ENCODE results near the gene FARS2.

Gene FARS2

DNA sequence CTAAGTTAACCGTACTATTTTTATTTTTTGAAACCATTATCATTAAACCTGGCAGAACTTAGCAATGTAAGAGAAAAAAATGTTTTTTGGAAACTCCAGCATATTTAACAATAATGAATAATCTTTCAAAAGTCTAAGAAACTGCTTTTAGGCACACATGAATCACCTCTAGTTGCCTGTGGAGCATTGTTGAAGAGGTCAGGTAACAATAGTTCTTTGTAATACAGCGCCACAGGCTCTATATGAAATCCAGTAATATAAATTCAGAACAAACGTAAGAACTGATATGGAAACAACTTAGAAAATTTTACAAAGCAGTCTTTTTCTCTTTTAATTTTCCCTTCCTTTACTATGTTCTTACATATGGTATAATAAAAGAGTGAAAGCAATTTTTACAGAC is 10.9 kb upstream of the FARS2 start:
- DNase-seq: no peak

- no peak for DNase-seq
Measured at GRCh38 chr6:5250911-5251310, 10.4 kb upstream of the FARS2 start.

DNA sequence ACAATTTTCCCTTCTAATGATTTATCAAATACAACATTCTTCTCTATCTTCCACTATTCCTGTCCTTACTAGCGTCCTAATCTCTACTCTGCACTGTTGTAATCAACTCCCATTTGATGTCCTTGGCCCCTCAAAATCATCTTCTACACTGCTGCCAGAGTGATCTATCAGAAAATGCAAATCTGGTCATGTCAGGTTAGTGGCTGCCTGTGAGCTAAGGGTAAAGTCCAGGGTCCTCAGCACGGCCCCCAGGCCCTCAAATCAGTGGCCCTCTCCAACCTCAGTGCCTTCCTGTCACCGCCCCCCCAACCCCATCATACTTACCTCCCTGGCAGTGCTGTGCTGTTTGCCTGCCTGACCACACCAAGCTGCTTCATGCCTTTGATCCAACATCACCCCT is 4.4 kb upstream of the FARS2 start:
- DNase-seq: no peak

DNA sequence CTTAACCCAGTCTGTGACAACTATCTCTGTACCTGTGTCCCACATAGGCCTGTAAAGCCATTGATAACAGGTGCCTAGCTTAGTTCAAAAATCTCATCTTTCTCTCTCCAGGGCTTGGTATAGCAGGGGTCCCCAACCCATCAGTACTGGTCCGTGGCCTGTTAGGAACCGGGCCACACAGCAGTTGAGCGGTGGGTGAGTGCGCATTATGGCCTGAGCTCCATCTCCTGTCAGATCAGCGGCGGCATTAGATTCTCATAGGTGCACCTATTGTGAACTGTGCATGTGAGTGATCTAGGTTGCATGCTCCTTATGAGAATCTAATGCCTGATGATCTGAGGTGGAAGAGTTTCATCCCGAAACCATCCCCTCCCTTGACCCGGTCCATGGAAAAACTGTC is 3.9 kb upstream of the FARS2 start:
- no peak for DNase-seq

- no peak for DNase-seq
Measured at GRCh38 chr6:5259428-5259827, 1.9 kb upstream of the FARS2 start.

GRCh38 chr6:5260111-5260620 is 1.1 kb upstream of the FARS2 start:
- DNase-seq: peak; percentile 48

DNA sequence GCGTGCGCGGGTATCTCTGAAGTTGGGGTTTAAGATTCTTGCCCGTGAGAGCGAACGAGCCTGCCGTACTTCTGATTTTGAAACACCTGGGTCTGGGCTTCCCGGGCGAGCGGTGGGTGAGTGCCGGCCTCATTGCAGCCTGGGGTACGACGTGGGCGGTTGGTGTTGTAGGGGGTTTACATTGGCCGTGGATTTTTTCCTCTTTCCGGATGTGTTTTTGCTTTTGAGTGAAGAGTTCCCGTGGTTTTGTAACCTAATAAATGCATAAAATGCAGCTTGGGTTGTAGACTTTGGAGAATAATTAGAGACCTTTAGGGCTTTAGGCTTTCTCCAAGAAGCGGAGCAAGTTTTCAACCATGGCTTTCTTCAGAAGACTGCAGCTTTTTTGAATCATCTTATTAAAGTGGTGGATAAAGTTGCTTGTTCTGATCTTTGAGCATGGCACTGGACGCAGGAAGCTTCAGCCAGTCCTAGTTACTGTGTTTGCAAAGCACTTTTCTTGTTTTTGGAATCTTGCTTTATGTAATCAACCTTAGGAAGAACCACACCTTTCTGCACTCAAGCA is 314 bp downstream of the FARS2 start:
- DNase-seq: no peak

DNA sequence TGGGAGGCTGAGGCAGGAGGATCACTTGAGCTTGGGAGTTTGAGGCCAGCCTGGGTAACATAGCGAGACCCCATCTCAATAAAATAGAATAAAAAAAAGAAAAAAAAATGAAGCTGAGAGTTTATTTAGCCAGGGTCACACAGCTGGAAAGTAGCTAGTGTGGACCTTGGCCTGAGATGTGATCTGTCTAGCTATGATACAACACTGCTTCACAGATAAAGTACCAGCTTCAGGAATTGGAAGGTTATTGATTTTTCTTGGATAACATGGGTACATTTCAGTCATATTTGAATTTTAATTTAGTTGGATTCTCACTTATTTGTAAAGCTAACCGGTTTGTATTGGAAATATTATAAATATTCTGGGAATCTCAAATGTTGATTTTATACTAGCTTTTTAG is 5.1 kb downstream of the FARS2 start:
- DNase-seq: no peak

GRCh38 chr6:5270093-5270680 is 8.9 kb downstream of the FARS2 start:
- DNase-seq: no peak

DNA sequence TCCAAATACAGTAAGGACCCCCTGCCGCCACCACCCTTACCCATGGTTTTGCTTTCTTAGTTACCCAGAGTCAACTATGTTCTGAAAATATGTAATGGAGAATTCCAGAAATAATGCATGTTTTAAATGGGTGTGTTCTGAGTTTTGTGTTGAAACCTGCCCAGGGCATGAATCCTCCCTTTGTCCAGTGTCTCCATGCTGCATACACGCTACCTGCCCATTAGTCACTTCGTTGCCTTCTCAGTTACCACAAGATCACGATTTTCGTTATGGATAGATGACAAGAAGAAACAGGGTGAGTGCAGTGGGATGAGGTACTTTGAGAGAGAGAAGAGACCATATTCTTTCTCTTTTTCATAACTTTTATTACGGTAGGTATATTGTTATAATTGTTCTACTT is 10.6 kb downstream of the FARS2 start:
- DNase-seq: no peak

GRCh38 chr6:5274231-5274630 is 12.9 kb downstream of the FARS2 start:
- no peak for DNase-seq

- DNase-seq: no peak
Measured at GRCh38 chr6:5275497-5275896, 14.2 kb downstream of the FARS2 start.

GRCh38 chr6:5276581-5276980 is 15.3 kb downstream of the FARS2 start:
- DNase-seq: no peak

DNA sequence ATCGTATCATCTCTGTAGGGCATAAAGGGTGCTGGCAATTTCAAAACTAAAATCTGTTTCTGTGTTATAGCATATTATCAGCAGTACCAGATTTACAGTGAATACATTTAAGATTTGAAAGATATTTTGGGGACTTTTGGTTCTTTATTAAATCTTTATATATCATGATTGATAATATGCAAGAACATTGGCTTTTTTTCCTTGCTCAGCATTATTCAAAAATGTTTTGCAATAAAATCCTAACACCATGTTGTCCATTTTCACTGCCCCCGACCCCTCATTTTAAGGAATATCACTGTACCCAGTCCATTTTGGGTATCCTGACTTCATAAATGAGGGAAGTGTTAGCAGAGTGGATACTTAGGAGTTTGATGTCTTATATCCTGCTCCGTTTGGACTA is 16.3 kb downstream of the FARS2 start:
- no peak for DNase-seq

GRCh38 chr6:5278047-5278446 is 16.7 kb downstream of the FARS2 start:
- DNase-seq: no peak

- no peak for DNase-seq
Measured at GRCh38 chr6:5278565-5279120, 17.3 kb downstream of the FARS2 start.

- peak; percentile 16 for DNase-seq
Measured at GRCh38 chr6:5279891-5280338, 18.6 kb downstream of the FARS2 start.

DNA sequence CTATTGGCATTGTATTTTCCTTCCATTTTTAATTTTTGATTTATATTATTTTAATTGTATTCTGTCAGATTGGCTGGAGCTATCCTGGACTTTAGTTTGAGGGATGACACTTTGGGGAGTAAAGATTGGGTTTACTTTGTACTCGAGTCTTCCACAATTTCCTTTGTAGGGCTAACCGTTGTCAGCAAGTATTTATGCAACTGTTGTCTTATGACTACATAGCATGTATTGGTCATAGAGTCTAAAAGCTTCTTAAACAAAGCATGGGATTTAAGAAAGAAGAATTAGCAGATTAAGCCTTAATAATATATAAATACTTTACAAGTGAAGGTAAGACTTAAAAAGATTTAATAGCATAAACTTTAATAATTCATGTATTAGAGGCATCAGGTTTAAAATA is 19.6 kb downstream of the FARS2 start:
- DNase-seq: no peak

GRCh38 chr6:5282191-5282623 is 20.9 kb downstream of the FARS2 start:
- DNase-seq: no peak

DNA sequence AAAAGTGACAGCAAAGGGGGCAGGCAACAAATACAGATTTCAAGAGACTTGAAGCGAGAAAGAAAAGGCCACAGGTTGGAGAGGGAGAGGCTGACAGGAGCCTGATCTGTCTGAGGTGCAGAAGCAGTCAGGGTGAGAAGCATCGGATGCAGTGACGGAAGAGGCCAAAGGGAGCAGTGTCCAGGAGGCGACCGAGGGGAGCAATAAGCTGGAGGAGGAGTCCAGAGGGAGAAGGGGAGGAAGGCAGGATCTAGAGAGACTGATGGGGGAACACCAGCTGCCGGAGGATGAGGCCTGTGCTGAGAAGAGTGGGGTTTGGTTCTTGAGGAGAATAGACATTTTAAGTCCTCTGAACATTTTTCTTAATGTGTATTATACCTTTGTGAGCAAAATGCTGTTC is 23.8 kb downstream of the FARS2 start:
- DNase-seq: no peak

GRCh38 chr6:5285526-5285925 is 24.2 kb downstream of the FARS2 start:
- no peak for DNase-seq

- DNase-seq: no peak
Measured at GRCh38 chr6:5286780-5287179, 25.5 kb downstream of the FARS2 start.

DNA sequence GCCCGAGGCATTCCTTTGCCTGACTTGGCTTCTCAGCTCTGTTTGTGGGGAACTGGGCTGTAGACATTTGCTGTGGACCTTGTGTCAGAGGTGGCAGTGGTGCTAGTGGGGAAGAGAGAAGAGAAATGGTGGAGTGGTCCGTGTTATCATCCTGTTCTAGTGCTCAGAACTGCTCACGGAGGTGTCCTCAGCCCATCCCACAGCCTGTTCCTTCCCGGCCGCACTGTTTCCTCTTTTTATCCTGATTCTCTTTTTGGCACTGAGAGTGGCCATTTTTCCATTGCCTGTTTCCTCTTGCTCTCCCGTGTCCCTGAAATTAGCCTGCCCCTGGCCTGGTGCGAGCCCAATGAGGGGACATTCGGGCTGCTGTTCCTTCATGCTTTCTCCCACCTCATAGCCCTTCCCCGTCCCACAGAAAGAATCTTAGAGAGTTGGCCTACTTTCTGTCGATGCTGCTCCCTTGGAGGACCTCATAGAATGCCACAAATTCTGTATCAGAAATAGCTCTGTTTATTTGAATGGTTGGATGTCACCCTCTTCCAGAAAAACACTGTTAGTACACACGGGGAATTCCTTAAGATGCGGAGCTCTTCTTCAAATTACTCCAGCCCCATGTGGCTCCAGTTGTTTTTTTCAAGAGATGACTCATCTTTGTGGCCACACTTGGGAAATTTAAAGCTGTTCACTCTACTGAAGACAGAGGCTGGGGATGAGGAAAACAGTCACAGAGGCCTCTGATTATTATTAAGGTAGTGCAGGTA is 26.1 kb downstream of the FARS2 start:
- DNase-seq: peak; percentile 80

- DNase-seq: no peak
Measured at GRCh38 chr6:5287966-5288297, 26.6 kb downstream of the FARS2 start.
